HepG2 (cell line): Measurements from ENCODE around the gene DCC. TPM values are rescaled to one million over a fixed set of nuclear protein-coding genes. Genes with fewer than 3 reads are reported as not detected.

Experiments used
- ATAC-seq: fragments of 200-7000 bp; cut with Tn5 transposase; 3 replicates; pipeline ENCODE4 v1.9.1; 2020; ENCODE audit warnings: mild to moderate bottlenecking, moderate library complexity
- BruUV-seq: library from RNA; stranded (reverse); fragments of 400-500 nt; replicated peaks from 2 replicates; lab custom pipeline; 2021; lab: Mats Ljungman, UMichigan
- CTCF ChIA-PET: fragments of 300-600 bp; formaldehyde crosslinking; extraction: SDS; loops from one replicate; lab custom pipeline; 2021; ENCODE audit warnings: low total read pairs, inconsistent platforms, low intra/inter-chr PET ratio; lab: Yijun Ruan, JAX
- POLR2A ChIA-PET: fragments of 350-600 bp; sonication (Branson Sonifier 250); formaldehyde crosslinking; loops from one replicate; lab custom pipeline; 2020; ENCODE audit warnings: antibody characterized with exemption, inconsistent platforms; lab: Yijun Ruan, JAX
- DNase-seq: peaks from one replicate; pipeline ENCODE4 v3.0.0-alpha.2; 2015; ENCODE audit warnings: low spot score
- FAIRE-seq: peaks from 3 replicates; lab custom pipeline; 2011; peaks lifted over from hg19 to GRCh38; lab: Jason Lieb, UNC
- H2AFZ ChIP-seq: one replicate; pipeline ENCODE4 v1.6.1; 2011; ENCODE audit warnings: low read length, inconsistent platforms
- H3K27ac ChIP-seq: fragments of 300-600 bp; 3 replicates; pipeline ENCODE4 v1.8.0; 2011; ENCODE audit warnings: mixed run types, mild to moderate bottlenecking, mixed read lengths, low read length, inconsistent platforms; ENCODE audit not compliant: insufficient read depth; ENCODE audit errors: extremely low read length
- H3K27me3 ChIP-seq, 2 experiments: fragments of 200-600 bp in 1 of 2; 2 replicates in 1 of 2; 3 replicates in 1 of 2; pipeline versions ENCODE4 v1.6.0 to v1.8.0; 2011; ENCODE audit warnings: low read length in 2 of 2, mild to moderate bottlenecking in 2 of 2, moderate library complexity in 2 of 2, inconsistent platforms in 1 of 2; ENCODE audit not compliant: insufficient read depth in 2 of 2, control insufficient read depth in 1 of 2
- H3K36me3 ChIP-seq, 2 experiments: fragments of 200-600 bp in 1 of 2; replicated peaks in 1 of 2; 2 replicates in 1 of 2; 3 replicates in 1 of 2; pipeline versions ENCODE4 v1.5.1 to v1.8.0; 2011; ENCODE audit warnings: low read length in 2 of 2, inconsistent platforms in 1 of 2; ENCODE audit not compliant: insufficient read depth in 2 of 2, control insufficient read depth in 1 of 2
- H3K4me1 ChIP-seq: 2 replicates; pipeline ENCODE4 v1.5.1; 2012; ENCODE audit warnings: low read length, inconsistent platforms; ENCODE audit not compliant: insufficient read depth
- H3K4me2 ChIP-seq: 2 replicates; pipeline ENCODE4 v1.6.0; 2011; ENCODE audit warnings: low read depth, low read length, inconsistent platforms
- H3K4me3 ChIP-seq, 3 experiments: fragments of 200-600 bp in 1 of 3; sonication (generic), shearing (Covaris generic) in 1 of 3; replicated peaks in 1 of 3; 2 replicates each; pipeline ENCODE4 v1.5.1; 2011 to 2016; ENCODE audit warnings: low read length in 3 of 3, inconsistent platforms in 2 of 3, low read depth in 2 of 3, mild to moderate bottlenecking in 2 of 3, control low read depth in 1 of 3, mixed read lengths in 1 of 3; ENCODE audit not compliant: insufficient read depth in 1 of 3
- H3K79me2 ChIP-seq: one replicate; pipeline ENCODE4 v1.6.1; 2011; ENCODE audit warnings: low read length, inconsistent platforms; ENCODE audit not compliant: insufficient read depth
- H3K9ac ChIP-seq: 2 replicates; pipeline ENCODE4 v1.6.0; 2011; ENCODE audit warnings: mild to moderate bottlenecking, low read depth, low read length, inconsistent platforms; ENCODE audit not compliant: insufficient read depth
- H3K9me3 ChIP-seq: 2 replicates; pipeline ENCODE4 v1.5.1; 2012; ENCODE audit warnings: mild to moderate bottlenecking, low read length
- H4K20me1 ChIP-seq: 2 replicates; pipeline ENCODE4 v1.6.0; 2011; ENCODE audit warnings: inconsistent platforms, mild to moderate bottlenecking, low read length, moderate library complexity; ENCODE audit not compliant: insufficient read depth
- TOE1 ChIP-seq: sonication (generic); formaldehyde crosslinking; IDR thresholded peaks from 2 replicates; pipeline ENCODE4 v1.4.0; 2020; ENCODE audit warnings: mild to moderate bottlenecking, missing genetic modification reagents
- ZNF260 ChIP-seq: sonication (generic); formaldehyde crosslinking; IDR thresholded peaks from 2 replicates; pipeline ENCODE4 v1.4.0; 2020; ENCODE audit warnings: missing genetic modification reagents, low read depth, mild to moderate bottlenecking, borderline replicate concordance
- WGBS: methylation state at CpG from one replicate; pipeline ENCODE4 v1.1.6; 2017; ENCODE audit warnings: low lambda C conversion rate; 5-methylcytosine and 5-hydroxymethylcytosine counted together
- in situ Hi-C: cut with HindIII; loops from 2 replicates; pipeline ENCODE4 v1.10.0; 2017; ENCODE audit warnings: low pct_unique_long_range_greater_than_20kb; ENCODE audit not compliant: extremely low pct_ligation_motif_present
- intact Hi-C: fragments of 100-400 bp; cut with micrococcal nuclease; formaldehyde crosslinking; loops from one replicate; pipeline ENCODE4 v1.10.0; 2022; ENCODE audit not compliant: unreplicated experiment
- polyA plus RNA-seq, 8 experiments: library from polyadenylated mRNA; depleted of rRNA in 3 of 8; stranded (reverse) in 7 of 8; unstranded in 1 of 8; fragments of >200 nt; fragmentation: Illumina TruSeq in 4 of 8; extraction: Trizol in 4 of 8; gene quantifications; 2 replicates each; pipeline versions ENCODE4 v1.2.1 to v1.2.3, GENCODE V29; 2011 to 2016; ENCODE audit warnings: low read depth in 4 of 8, missing spikeins in 1 of 8, mixed read lengths in 1 of 8; ENCODE audit not compliant: insufficient read depth in 1 of 8
- total RNA-seq, 5 experiments: library from RNA; depleted of rRNA; stranded (reverse); fragments of >200 nt; fragmentation: Illumina TruSeq; extraction: Trizol; gene quantifications; 2 replicates each; pipeline ENCODE4 v1.2.3, GENCODE V29; 2016; ENCODE audit warnings: low read depth in 1 of 5
- TF ChIP-seq, protein P1 (sequence below): sonication (generic); formaldehyde crosslinking; IDR thresholded peaks from 2 replicates; pipeline ENCODE4 v1.4.0; 2020; ENCODE audit warnings: missing genetic modification reagents
- TF ChIP-seq, protein P2 (sequence below): sonication (generic); formaldehyde crosslinking; IDR thresholded peaks from 2 replicates; pipeline ENCODE4 v1.4.0; 2020; ENCODE audit warnings: missing genetic modification reagents, borderline replicate concordance
- TF ChIP-seq, protein P3 (sequence below): sonication (generic); formaldehyde crosslinking; IDR thresholded peaks from 2 replicates; pipeline ENCODE4 v1.4.0; 2020; ENCODE audit warnings: missing genetic modification reagents
- TF ChIP-seq, protein P4 (sequence below): sonication (generic); formaldehyde crosslinking; conservative IDR thresholded peaks from 2 replicates; pipeline ENCODE4 v1.8.0; 2022; ENCODE audit warnings: missing genetic modification reagents
- TF ChIP-seq, protein P5 (sequence below): sonication (generic); formaldehyde crosslinking; IDR thresholded peaks from 2 replicates; pipeline ENCODE4 v1.8.1; 2023; ENCODE audit warnings: mild to moderate bottlenecking, moderate library complexity, missing genetic modification reagents

The DCC gene
- total and polyA plus RNA-seq, 2 of the 13 experiments (the other 11 are each of a cell fraction or from before 2014, with no cell fraction given), result not detected

DNA sequence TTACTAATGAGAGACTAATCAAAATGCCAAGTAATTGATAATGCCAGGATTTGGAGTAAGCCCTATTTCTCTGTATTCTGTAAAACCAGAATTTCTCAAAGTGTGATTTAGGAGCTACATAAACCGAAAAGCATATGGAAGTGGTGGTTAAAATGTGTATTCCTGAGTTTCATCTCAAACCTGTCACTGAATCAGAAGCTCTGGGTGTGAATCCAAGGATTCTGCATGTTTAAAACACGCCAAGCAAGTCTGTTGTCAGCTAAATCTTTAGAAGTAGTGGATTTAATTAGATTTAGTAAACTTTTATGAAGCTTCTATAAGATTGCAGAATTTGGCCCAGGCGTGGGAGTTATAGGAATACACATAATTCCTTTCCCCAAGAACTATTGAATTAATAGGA lies 700.3 kb downstream of the DCC start:
- BruUV-seq, result no TSS peak
- Histone ChIP-seq H4K20me1 (no peaks in the 10 kb centered on the region), H2AFZ (no peak overlapping the region), H3K79me2 (no peaks in the 10 kb centered on the region), H3K27ac (no peak overlapping the region), H3K36me3 (no peaks in the 10 kb centered on the region), H3K27me3 (no peaks in the 10 kb centered on the region; a peak in 1 of 5 replicates), H3K9me3 (peaks cover 5% of the 10 kb centered on the region; the same call in 1 of the 2 replicates), H3K9ac (no peak overlapping the region), H3K4me1 (no peaks in the 10 kb centered on the region)
- no peak for ATAC-seq
- no peak for FAIRE-seq
- intact Hi-C loops (no loop called here), in situ Hi-C loops (no loop called here)
- CTCF ChIA-PET, result no interaction called here
- WGBS, result 1% methylated on average over 3 of the region's 3 CpGs
- POLR2A ChIA-PET, result no interaction called here
- TF ChIP-seq, protein P1, sequence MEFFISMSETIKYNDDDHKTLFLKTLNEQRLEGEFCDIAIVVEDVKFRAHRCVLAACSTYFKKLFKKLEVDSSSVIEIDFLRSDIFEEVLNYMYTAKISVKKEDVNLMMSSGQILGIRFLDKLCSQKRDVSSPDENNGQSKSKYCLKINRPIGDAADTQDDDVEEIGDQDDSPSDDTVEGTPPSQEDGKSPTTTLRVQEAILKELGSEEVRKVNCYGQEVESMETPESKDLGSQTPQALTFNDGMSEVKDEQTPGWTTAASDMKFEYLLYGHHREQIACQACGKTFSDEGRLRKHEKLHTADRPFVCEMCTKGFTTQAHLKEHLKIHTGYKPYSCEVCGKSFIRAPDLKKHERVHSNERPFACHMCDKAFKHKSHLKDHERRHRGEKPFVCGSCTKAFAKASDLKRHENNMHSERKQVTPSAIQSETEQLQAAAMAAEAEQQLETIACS, result no peak
- TF ChIP-seq, protein P2, sequence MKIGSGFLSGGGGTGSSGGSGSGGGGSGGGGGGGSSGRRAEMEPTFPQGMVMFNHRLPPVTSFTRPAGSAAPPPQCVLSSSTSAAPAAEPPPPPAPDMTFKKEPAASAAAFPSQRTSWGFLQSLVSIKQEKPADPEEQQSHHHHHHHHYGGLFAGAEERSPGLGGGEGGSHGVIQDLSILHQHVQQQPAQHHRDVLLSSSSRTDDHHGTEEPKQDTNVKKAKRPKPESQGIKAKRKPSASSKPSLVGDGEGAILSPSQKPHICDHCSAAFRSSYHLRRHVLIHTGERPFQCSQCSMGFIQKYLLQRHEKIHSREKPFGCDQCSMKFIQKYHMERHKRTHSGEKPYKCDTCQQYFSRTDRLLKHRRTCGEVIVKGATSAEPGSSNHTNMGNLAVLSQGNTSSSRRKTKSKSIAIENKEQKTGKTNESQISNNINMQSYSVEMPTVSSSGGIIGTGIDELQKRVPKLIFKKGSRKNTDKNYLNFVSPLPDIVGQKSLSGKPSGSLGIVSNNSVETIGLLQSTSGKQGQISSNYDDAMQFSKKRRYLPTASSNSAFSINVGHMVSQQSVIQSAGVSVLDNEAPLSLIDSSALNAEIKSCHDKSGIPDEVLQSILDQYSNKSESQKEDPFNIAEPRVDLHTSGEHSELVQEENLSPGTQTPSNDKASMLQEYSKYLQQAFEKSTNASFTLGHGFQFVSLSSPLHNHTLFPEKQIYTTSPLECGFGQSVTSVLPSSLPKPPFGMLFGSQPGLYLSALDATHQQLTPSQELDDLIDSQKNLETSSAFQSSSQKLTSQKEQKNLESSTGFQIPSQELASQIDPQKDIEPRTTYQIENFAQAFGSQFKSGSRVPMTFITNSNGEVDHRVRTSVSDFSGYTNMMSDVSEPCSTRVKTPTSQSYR (CRISPR knock-in tag), result no peak
- TF ChIP-seq TOE1 (CRISPR knock-in tag) (no peak), ZNF260 (CRISPR knock-in tag) (no peak)
- TF ChIP-seq, protein P3, sequence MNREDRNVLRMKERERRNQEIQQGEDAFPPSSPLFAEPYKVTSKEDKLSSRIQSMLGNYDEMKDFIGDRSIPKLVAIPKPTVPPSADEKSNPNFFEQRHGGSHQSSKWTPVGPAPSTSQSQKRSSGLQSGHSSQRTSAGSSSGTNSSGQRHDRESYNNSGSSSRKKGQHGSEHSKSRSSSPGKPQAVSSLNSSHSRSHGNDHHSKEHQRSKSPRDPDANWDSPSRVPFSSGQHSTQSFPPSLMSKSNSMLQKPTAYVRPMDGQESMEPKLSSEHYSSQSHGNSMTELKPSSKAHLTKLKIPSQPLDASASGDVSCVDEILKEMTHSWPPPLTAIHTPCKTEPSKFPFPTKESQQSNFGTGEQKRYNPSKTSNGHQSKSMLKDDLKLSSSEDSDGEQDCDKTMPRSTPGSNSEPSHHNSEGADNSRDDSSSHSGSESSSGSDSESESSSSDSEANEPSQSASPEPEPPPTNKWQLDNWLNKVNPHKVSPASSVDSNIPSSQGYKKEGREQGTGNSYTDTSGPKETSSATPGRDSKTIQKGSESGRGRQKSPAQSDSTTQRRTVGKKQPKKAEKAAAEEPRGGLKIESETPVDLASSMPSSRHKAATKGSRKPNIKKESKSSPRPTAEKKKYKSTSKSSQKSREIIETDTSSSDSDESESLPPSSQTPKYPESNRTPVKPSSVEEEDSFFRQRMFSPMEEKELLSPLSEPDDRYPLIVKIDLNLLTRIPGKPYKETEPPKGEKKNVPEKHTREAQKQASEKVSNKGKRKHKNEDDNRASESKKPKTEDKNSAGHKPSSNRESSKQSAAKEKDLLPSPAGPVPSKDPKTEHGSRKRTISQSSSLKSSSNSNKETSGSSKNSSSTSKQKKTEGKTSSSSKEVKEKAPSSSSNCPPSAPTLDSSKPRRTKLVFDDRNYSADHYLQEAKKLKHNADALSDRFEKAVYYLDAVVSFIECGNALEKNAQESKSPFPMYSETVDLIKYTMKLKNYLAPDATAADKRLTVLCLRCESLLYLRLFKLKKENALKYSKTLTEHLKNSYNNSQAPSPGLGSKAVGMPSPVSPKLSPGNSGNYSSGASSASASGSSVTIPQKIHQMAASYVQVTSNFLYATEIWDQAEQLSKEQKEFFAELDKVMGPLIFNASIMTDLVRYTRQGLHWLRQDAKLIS (CRISPR knock-in tag), result no peak
- TF ChIP-seq, protein P4, sequence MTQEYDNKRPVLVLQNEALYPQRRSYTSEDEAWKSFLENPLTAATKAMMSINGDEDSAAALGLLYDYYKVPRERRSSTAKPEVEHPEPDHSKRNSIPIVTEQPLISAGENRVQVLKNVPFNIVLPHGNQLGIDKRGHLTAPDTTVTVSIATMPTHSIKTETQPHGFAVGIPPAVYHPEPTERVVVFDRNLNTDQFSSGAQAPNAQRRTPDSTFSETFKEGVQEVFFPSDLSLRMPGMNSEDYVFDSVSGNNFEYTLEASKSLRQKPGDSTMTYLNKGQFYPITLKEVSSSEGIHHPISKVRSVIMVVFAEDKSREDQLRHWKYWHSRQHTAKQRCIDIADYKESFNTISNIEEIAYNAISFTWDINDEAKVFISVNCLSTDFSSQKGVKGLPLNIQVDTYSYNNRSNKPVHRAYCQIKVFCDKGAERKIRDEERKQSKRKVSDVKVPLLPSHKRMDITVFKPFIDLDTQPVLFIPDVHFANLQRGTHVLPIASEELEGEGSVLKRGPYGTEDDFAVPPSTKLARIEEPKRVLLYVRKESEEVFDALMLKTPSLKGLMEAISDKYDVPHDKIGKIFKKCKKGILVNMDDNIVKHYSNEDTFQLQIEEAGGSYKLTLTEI (CRISPR knock-in tag), result no peak
- TF ChIP-seq, protein P5, sequence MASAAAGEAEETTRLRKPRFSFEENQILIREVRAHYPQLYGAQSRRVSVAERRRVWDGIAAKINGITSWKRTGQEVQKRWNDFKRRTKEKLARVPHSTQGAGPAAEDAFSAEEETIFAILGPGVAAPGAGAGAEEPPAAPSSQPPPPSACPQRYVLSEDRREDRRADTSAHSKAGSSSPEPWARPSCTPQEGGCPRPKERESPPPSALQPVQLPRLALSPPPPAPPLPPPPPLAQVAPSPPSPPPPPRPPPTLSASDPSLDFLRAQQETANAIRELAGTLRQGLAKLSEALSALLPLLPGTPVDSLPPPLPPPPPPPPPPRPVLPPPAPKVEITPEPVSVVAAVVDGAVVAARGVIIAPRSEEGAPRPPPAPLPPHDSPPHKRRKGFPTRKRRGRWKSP (CRISPR knock-in tag), result no peak
- TF ChIP-seq, all 625 proteins: peak for 0
- no peak for DNase-seq
- Histone ChIP-seq H3K4me3 (no peak overlapping the region), H3K4me2 (no peak overlapping the region)
